Measurements from ENCODE around the gene PILRB. TPM values are rescaled to one million over a fixed set of nuclear protein-coding genes. Genes with fewer than 3 reads are reported as not detected.
"Not testable (repeated sequence)": the region's sequence is repeated elsewhere in the genome, so short reads cannot be mapped to it uniquely, and the experiment has no call there.

The PILRB gene
- total RNA-seq (2014; rRNA removed; shearing (Covaris generic); ENCODE audit: low replicate concordance): 58.9 and 98.2 TPM in 2 replicates

DNA sequence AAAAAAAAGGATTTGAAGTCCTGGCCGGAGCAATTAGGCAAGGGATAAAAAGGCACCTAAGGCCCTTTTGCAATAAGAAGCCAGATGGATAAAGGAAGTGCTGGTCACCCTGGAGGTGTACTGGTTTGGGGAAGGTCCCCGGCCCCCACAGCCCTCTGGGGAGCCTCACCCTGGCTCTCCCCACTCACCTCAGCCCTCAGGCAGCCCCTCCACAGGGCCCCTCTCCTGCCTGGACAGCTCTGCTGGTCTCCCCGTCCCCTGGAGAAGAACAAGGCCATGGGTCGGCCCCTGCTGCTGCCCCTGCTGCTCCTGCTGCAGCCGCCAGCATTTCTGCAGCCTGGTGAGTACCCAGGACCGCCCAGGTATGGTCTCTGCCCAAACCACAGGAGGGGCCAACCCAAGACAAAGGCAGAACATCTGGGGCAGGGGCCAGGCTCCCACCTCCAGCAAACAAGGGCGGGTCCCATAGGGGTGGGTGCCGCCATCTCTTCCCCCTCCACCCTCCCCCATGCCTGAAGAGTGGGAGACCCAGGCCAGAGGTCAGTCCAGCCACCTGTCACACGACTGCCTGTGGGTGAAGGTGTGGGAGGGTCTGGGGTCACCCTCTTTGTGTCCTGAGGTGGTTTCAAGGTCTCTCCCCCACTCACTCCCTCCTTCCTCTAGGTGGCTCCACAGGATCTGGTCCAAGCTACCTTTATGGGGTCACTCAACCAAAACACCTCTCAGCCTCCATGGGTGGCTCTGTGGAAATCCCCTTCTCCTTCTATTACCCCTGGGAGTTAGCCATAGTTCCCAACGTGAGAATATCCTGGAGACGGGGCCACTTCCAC lies at the start of gene PILRB:
TSS of gene PILRB (plus strand) at position 91 of the 830 bp plus-strand sequence. CDS start at position 277, 186 bp downstream.
- Histone ChIP-seq H3K4me3 (ENCODE audit: low read length) (no peak within 1 kb of the TSS), H3K9me2 (replicated peaks; ENCODE audit: insufficient read depth, low read length) (no peaks in the 10 kb centered on the region), H3K9ac (ENCODE audit: low read length) (no peak within 1 kb of the TSS), H3K27ac (ENCODE audit: low read length) (no peak within 1 kb of the TSS), H3K79me2 (ENCODE audit: low read length) (no peaks in the 10 kb centered on the region), H2AFZ (ENCODE audit: low read length) (no peak within 1 kb of the TSS), H3K9me3 (ENCODE audit: low read length) (no peaks in the 10 kb centered on the region), H4K20me1 (ENCODE audit: insufficient read depth, low read depth, low read length) (no peaks in the 10 kb centered on the region), H3K4me2 (ENCODE audit: low read depth, low read length, poor library complexity, severe bottlenecking) (no peak within 1 kb of the TSS), H3K27me3 (ENCODE audit: low read length) (no peaks in the 10 kb centered on the region), H3K4me1 (ENCODE audit: low read length) (no peaks in the 10 kb centered on the region), H3K36me3 (ENCODE audit: insufficient read depth, low read length) (peaks cover 33% of the 10 kb centered on the region)
- DNase-seq: no peak

- not testable (repeated sequence) for H3K4me2 ChIP-seq (ENCODE audit: low read depth, low read length, poor library complexity, severe bottlenecking); H3K27me3 ChIP-seq (ENCODE audit: low read length); H3K36me3 ChIP-seq (ENCODE audit: insufficient read depth, low read length); H3K4me1 ChIP-seq (ENCODE audit: low read length); H3K9me2 ChIP-seq (replicated peaks; ENCODE audit: insufficient read depth, low read length); H3K79me2 ChIP-seq (ENCODE audit: low read length); H3K27ac ChIP-seq (ENCODE audit: low read length); DNase-seq; H2AFZ ChIP-seq (ENCODE audit: low read length); H3K9me3 ChIP-seq (ENCODE audit: low read length); H4K20me1 ChIP-seq (ENCODE audit: insufficient read depth, low read depth, low read length); H3K4me3 ChIP-seq (ENCODE audit: low read length); H3K9ac ChIP-seq (ENCODE audit: low read length)
These were observed 39.6 kb upstream of the PILRB start for GRCh38 chr7:100318329-100318728.

DNA sequence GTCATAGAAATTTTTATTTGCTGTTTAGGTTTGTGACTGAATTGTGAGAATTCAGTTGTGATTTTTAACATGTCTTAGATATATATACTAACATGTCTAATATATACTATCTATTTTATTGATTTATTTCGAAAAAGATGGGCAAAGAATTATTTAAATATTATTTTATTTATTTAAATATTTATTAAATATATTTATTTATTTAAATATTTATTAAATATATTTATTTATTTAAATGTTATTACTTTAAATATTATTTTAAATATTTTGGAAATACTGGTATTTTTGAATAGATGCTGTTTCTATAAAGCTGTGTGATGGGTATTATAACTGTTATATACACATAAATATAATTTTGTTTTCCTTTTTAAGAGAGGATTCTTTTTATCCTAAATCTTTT lies 36.3 kb upstream of the PILRB start:
- H3K9me3 ChIP-seq (ENCODE audit: low read length); H3K4me2 ChIP-seq (ENCODE audit: low read depth, low read length, poor library complexity, severe bottlenecking); H3K27me3 ChIP-seq (ENCODE audit: low read length); H3K9ac ChIP-seq (ENCODE audit: low read length); DNase-seq; H3K27ac ChIP-seq (ENCODE audit: low read length); H2AFZ ChIP-seq (ENCODE audit: low read length); H3K4me3 ChIP-seq (ENCODE audit: low read length); H3K79me2 ChIP-seq (ENCODE audit: low read length); H3K9me2 ChIP-seq (replicated peaks; ENCODE audit: insufficient read depth, low read length); H4K20me1 ChIP-seq (ENCODE audit: insufficient read depth, low read depth, low read length); H3K36me3 ChIP-seq (ENCODE audit: insufficient read depth, low read length); H3K4me1 ChIP-seq (ENCODE audit: low read length): not testable (repeated sequence)

DNA sequence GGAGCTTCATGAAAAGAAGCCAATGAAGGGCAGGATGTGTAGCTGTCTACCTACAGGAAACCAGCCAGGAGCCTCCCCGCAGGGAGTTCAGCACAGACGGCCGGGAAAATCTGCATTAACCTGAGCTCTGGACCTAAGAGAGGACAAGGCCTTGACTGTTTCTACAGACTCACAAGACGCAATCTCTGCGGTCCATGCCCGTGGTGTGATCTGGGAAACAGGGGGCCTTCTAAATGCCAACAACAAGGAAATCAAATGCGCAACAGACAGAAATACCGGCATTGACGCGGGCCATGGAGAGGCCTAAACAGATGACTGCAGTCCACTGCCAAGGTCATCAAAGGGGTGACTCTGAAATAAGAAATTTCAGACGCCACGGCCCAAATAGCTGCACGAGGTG lies 33.7 kb upstream of the PILRB start:
- not testable (repeated sequence) for H3K79me2 ChIP-seq (ENCODE audit: low read length); H3K27me3 ChIP-seq (ENCODE audit: low read length); H3K4me1 ChIP-seq (ENCODE audit: low read length); H3K4me3 ChIP-seq (ENCODE audit: low read length); H3K36me3 ChIP-seq (ENCODE audit: insufficient read depth, low read length); H4K20me1 ChIP-seq (ENCODE audit: insufficient read depth, low read depth, low read length); H3K9me3 ChIP-seq (ENCODE audit: low read length); H3K9ac ChIP-seq (ENCODE audit: low read length); H2AFZ ChIP-seq (ENCODE audit: low read length); H3K27ac ChIP-seq (ENCODE audit: low read length); DNase-seq; H3K9me2 ChIP-seq (replicated peaks; ENCODE audit: insufficient read depth, low read length); H3K4me2 ChIP-seq (ENCODE audit: low read depth, low read length, poor library complexity, severe bottlenecking)

- H3K36me3 ChIP-seq (ENCODE audit: insufficient read depth, low read length); H3K9me2 ChIP-seq (replicated peaks; ENCODE audit: insufficient read depth, low read length); H3K4me2 ChIP-seq (ENCODE audit: low read depth, low read length, poor library complexity, severe bottlenecking); H3K4me3 ChIP-seq (ENCODE audit: low read length); H3K4me1 ChIP-seq (ENCODE audit: low read length); DNase-seq; H3K79me2 ChIP-seq (ENCODE audit: low read length); H3K27ac ChIP-seq (ENCODE audit: low read length); H4K20me1 ChIP-seq (ENCODE audit: insufficient read depth, low read depth, low read length); H3K27me3 ChIP-seq (ENCODE audit: low read length); H2AFZ ChIP-seq (ENCODE audit: low read length); H3K9ac ChIP-seq (ENCODE audit: low read length); H3K9me3 ChIP-seq (ENCODE audit: low read length): not testable (repeated sequence)
These were observed 32.2 kb upstream of the PILRB start for GRCh38 chr7:100325671-100326070.

GRCh38 chr7:100326914-100327313 lies 31.0 kb upstream of the PILRB start:
- H3K27ac ChIP-seq (ENCODE audit: low read length); H3K36me3 ChIP-seq (ENCODE audit: insufficient read depth, low read length); H3K9ac ChIP-seq (ENCODE audit: low read length); H3K9me2 ChIP-seq (replicated peaks; ENCODE audit: insufficient read depth, low read length); H3K9me3 ChIP-seq (ENCODE audit: low read length); H4K20me1 ChIP-seq (ENCODE audit: insufficient read depth, low read depth, low read length); H3K79me2 ChIP-seq (ENCODE audit: low read length); DNase-seq; H3K4me1 ChIP-seq (ENCODE audit: low read length); H3K4me3 ChIP-seq (ENCODE audit: low read length); H3K27me3 ChIP-seq (ENCODE audit: low read length); H3K4me2 ChIP-seq (ENCODE audit: low read depth, low read length, poor library complexity, severe bottlenecking); H2AFZ ChIP-seq (ENCODE audit: low read length): not testable (repeated sequence)

GRCh38 chr7:100335566-100336466 lies 22.1 kb upstream of the PILRB start:
- H3K79me2 ChIP-seq (ENCODE audit: low read length): peaks cover 30% of the 10 kb centered on the region

GRCh38 chr7:100338083-100338696 lies 19.7 kb upstream of the PILRB start:
- H3K4me3 ChIP-seq (ENCODE audit: low read length); DNase-seq; H3K4me2 ChIP-seq (ENCODE audit: low read depth, low read length, poor library complexity, severe bottlenecking); H3K27ac ChIP-seq (ENCODE audit: low read length); H3K9ac ChIP-seq (ENCODE audit: low read length); H3K27me3 ChIP-seq (ENCODE audit: low read length); H2AFZ ChIP-seq (ENCODE audit: low read length); H3K36me3 ChIP-seq (ENCODE audit: insufficient read depth, low read length); H4K20me1 ChIP-seq (ENCODE audit: insufficient read depth, low read depth, low read length); H3K9me2 ChIP-seq (replicated peaks; ENCODE audit: insufficient read depth, low read length); H3K9me3 ChIP-seq (ENCODE audit: low read length): not testable (repeated sequence)
- H3K79me2 ChIP-seq (ENCODE audit: low read length): peaks cover 30% of the 10 kb centered on the region
- H3K4me1 ChIP-seq (ENCODE audit: low read length): peaks cover 14% of the 10 kb centered on the region

More at GRCh38 chr7:100335566-100336466, 22.1 kb upstream of the PILRB start:
- not testable (repeated sequence) for H3K9me2 ChIP-seq (replicated peaks; ENCODE audit: insufficient read depth, low read length); H4K20me1 ChIP-seq (ENCODE audit: insufficient read depth, low read depth, low read length); H3K4me1 ChIP-seq (ENCODE audit: low read length); H3K9me3 ChIP-seq (ENCODE audit: low read length); H3K27me3 ChIP-seq (ENCODE audit: low read length); H2AFZ ChIP-seq (ENCODE audit: low read length); H3K36me3 ChIP-seq (ENCODE audit: insufficient read depth, low read length)
- Histone ChIP-seq H3K27ac (ENCODE audit: low read length) (peak overlapping the region; percentile 82), H3K4me3 (ENCODE audit: low read length) (peak overlapping the region; percentile 91), H3K4me2 (ENCODE audit: low read depth, low read length, poor library complexity, severe bottlenecking) (peak overlapping the region; percentile 62), H3K9ac (ENCODE audit: low read length) (peak overlapping the region; percentile 87)
- DNase-seq: peak; percentile 94

Data from Karpas-422 (cell line).